ENCODE measurements around the gene CKMT1B. TPM values are rescaled to one million over a fixed set of nuclear protein-coding genes. Genes with fewer than 3 reads are reported as not detected.
"Not testable (repeated sequence)": the region's sequence is repeated elsewhere in the genome, so short reads cannot be mapped to it uniquely, and the experiment has no call there.

Gene CKMT1B
- total RNA-seq, 1 donor from 2014 or later, result not detected

DNA sequence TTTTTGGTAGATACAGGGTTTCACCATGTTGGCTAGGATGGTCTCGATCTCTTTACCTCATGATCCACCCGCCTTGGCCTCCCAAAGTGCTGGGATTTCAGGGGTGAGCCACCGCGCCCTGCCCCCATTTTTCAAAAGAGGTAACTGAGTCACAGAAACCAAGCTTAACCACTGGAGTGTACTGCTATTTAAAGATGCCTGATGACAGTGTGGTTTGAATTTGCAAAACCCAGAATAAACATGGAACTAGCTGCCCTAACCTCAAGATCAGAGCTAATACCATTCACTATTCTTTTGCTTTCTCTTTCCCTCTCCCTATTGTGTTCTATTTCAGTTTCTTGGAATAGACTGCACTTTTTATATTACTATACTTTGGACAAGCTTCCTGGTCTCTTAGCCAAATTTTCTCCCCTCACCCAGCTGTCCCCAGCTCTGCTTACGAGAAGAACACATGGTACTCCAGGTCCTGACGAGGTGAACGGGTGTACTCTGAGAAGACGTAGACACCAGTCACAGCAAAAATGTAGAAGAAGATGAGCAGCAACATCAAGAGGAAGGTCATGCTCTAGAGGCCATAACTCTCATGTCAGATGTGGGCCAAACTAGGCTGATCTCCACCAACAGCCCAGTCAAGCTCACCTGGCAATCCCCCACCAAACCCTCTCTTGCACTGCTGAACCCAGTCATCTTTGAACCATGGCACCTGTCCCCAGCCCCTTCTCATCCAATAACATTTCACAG lies 44.8 kb downstream of the CKMT1B start:
- DNase-seq (ENCODE audit: low read depth in 2 of 2), result not testable (repeated sequence)

Other genes with a start within 250 kb of the CKMT1B start
- gene ZSCAN29, start 223.0 kb upstream of the CKMT1B start, total RNA-seq, result 11.1 and 16.1 TPM in 2 replicates
- 6.5 and 8.5 TPM in 2 replicates for gene TUBGCP4, start 222.9 kb upstream of the CKMT1B start, total RNA-seq
- 31.6 and 45.6 TPM in 2 replicates for gene TP53BP1, start 100.9 kb upstream of the CKMT1B start, total RNA-seq
- 0.20 and 0.44 TPM in 2 replicates for gene MAP1A, start 76.4 kb upstream of the CKMT1B start, total RNA-seq
- gene PPIP5K1, start 3.8 kb upstream of the CKMT1B start, total RNA-seq, result 6.8 and 7.5 TPM in 2 replicates
- gene STRC, start 24.8 kb downstream of the CKMT1B start, total RNA-seq, result not detected in 2 replicates
- gene CATSPER2, start 54.8 kb downstream of the CKMT1B start, total RNA-seq, result 0.22 and 0.40 TPM in 2 replicates
- not detected in 2 replicates for gene CKMT1A, start 99.8 kb downstream of the CKMT1B start, total RNA-seq
- 113 and 115 TPM in 2 replicates for gene PDIA3, start 152.4 kb downstream of the CKMT1B start, total RNA-seq
- 1.5 and 1.8 TPM in 2 replicates for gene ELL3, start 182.9 kb downstream of the CKMT1B start, total RNA-seq
- 285 and 360 TPM in 2 replicates for gene SERF2, start 198.3 kb downstream of the CKMT1B start, total RNA-seq
- not detected in 2 replicates for gene SERINC4, start 206.2 kb downstream of the CKMT1B start, total RNA-seq
- gene HYPK, start 206.6 kb downstream of the CKMT1B start, total RNA-seq, result 4.4 and 6.3 TPM in 2 replicates
- 14.4 and 20.8 TPM in 2 replicates for gene MFAP1, start 230.7 kb downstream of the CKMT1B start, total RNA-seq
- 3.2 and 5.4 TPM in 2 replicates for gene WDR76, start 233.0 kb downstream of the CKMT1B start, total RNA-seq